Adipose tissue (tissue), 3 donors: ENCODE measurements around the gene WFDC10A. TPM values are rescaled to one million over a fixed set of nuclear protein-coding genes. Genes with fewer than 3 reads are reported as not detected.
"Not testable (repeated sequence)": the region's sequence is repeated elsewhere in the genome, so short reads cannot be mapped to it uniquely, and the experiment has no call there.

Experiments used
- H3K27ac ChIP-seq: one replicate; pipeline ENCODE4 v1.5.1; 2013; ENCODE audit warnings: low read depth, low read length
- WGBS, 3 donors: extraction: QIAGEN DNeasy Blood & Tissue Kit; methylation state at CpG; one replicate each; pipeline ENCODE4 v1.1.7; 2013; 5-methylcytosine and 5-hydroxymethylcytosine counted together
- polyA plus RNA-seq, 3 donors: library from polyadenylated mRNA; stranded (reverse); fragments of 200-250 nt; gene quantifications; one replicate each; pipeline ENCODE4 v1.2.3, GENCODE V29; 2013
- donor health status: healthy with polysubstance abuse.
- donor health status: Bipolar disorder and iron deficiency.
- donor health status: healthy.

The WFDC10A gene
- polyA plus RNA-seq, 3 donors: not detected

GRCh38 chr20:45641076-45641475 is 11.5 kb downstream of the WFDC10A start:
- H3K27ac ChIP-seq: not testable (repeated sequence)
- 92 to 98% (median 97%) methylated on average over 20 to 24 of the region's 24 CpGs for WGBS, 3 donors

DNA sequence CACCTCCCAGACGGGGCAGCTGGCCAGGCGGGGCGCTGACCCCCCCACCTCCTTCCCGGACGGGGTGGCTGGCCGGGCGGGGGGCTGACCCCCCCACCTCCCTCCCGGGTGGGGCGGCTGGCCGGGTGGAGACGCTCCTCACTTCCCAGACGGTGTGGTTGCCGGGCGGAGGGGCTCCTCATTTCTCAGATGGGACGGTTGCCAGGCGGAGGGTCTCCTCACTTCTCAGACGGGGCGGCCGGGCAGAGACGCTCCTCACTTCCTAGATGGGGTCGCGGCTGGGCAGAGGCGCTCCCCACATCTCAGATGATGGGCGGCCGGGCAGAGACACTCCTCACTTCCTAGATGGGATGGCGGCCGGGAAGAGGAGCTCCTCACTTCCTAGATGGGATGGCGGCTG is 16.3 kb downstream of the WFDC10A start:
- H3K27ac ChIP-seq: not testable (repeated sequence)
- WGBS, 3 donors: 89 to 93% (median 92%) methylated on average over 21 to 28 of the region's 28 CpGs

GRCh38 chr20:45646875-45647274 is 17.3 kb downstream of the WFDC10A start:
- 67 to 80% (median 76%) methylated on average over 3 of the region's 3 CpGs for WGBS, 3 donors
- H3K27ac ChIP-seq: no peak overlapping the region

GRCh38 chr20:45647441-45648050 is 18.0 kb downstream of the WFDC10A start:
- 76 to 83% (median 79%) methylated on average over 1 of the region's 1 CpG for WGBS, 3 donors
- no peak overlapping the region for H3K27ac ChIP-seq

DNA sequence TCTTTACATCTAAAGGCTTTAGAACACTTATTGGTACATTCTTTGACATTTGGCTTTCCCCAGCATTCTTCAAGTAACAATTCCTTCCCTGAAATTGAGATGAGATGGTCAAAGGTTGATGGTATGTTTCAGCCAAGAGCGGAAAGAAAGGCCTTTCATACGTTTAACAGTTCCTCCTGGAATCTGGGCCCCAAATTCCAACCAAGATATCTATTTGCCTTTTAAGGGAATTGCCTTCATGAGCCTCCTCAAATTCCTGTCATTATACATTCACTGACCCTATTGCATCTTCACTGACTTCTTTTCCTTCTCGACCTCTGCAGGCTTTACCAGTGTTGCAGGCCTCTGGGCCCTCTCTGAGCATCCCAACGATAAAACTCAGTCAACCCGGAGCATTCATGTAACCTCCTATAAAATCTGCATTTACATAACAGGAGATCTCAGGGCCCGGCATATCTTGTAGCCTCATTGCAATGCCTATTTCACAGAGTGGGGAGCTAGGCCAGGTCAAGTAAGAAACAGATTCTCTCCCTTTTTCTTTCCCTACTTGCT is 19.8 kb downstream of the WFDC10A start:
- H3K27ac ChIP-seq: no peak overlapping the region
- 76 to 88% (median 85%) methylated on average over 6 of the region's 6 CpGs for WGBS, 3 donors

GRCh38 chr20:45651726-45652125 is 22.2 kb downstream of the WFDC10A start:
- not testable (repeated sequence) for H3K27ac ChIP-seq
- WGBS, 3 donors: 75 to 86% (median 81%) methylated on average over 7 of the region's 7 CpGs

- not testable (repeated sequence) for H3K27ac ChIP-seq
- 76 to 83% (median 82%) methylated on average over 1 to 3 of the region's 3 CpGs for WGBS, 3 donors
Measured at GRCh38 chr20:45657038-45657437, 27.5 kb downstream of the WFDC10A start.

DNA sequence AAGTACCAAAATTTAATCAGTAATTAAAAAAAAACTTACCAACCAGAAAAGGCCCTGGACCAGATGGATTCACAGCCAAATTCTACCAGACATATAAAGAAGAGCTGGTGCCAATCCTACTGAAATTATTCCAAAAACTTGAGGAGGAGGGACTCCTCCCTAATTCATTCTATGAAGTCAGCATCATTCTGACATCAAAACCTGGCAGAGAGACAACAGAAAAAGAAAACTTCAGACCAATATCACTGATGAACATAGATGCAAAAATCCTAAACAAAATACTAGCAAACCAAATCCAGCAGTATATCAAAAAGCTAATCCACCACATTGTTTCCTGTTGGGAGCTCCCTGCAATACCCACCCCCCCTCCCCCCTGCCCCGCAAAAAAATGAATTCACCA is 40.6 kb downstream of the WFDC10A start, which contains the start of gene WFDC11:
TSS of gene WFDC11 (minus strand) at position 101 of the 400 bp plus-strand sequence. CDS start 19,639 bp downstream, outside the sequence.
- 79 to 88% (median 81%) methylated on average over 1 of the region's 1 CpG for WGBS, 3 donors

DNA sequence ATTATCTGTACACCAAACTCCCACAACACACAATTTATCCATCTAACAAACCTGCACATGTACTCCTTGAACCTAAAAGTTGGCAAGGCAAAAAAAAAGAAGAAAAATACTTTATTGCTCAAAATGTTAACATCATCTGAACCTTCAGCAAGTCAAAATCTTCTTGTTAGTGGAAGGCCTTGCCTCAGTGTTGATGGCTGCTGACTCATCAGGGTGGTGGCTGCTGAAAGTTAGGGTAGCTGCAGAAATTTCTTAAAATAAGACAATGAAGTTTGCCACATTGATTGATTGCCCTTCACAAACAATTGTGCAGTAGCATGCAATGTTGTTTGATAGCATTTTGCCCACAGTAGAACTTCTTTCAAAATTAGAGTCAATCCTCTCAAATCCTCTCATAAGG is 43.2 kb downstream of the WFDC10A start:
- no peak overlapping the region for H3K27ac ChIP-seq

More for the DNA sequence above, 40.6 kb downstream of the WFDC10A start, which contains the start of gene WFDC11:
- no peak within 1 kb of the TSS for H3K27ac ChIP-seq

- no peak overlapping the region for H3K27ac ChIP-seq
Measured at GRCh38 chr20:45679650-45680049, 50.1 kb downstream of the WFDC10A start.

Other genes with a start within 250 kb of the WFDC10A start
- gene DBNDD2, start 221.4 kb upstream of the WFDC10A start, polyA plus RNA-seq: 10 to 100 TPM; 29.0 to 48.0 (median 31.3) TPM
- gene PIGT, start 213.6 kb upstream of the WFDC10A start, polyA plus RNA-seq: 10 to 100 TPM; 45.9 to 73.5 (median 62.2) TPM
- 1 to 10 TPM; 4.3 to 9.5 (median 9.2) TPM for gene WFDC2, start 160.0 kb upstream of the WFDC10A start, polyA plus RNA-seq
- gene SPINT3, start 114.1 kb upstream of the WFDC10A start, polyA plus RNA-seq: not detected
- not detected for gene WFDC6, start 90.3 kb upstream of the WFDC10A start, polyA plus RNA-seq
- gene EPPIN, start 82.3 kb upstream of the WFDC10A start, polyA plus RNA-seq: not detected
- not detected for gene WFDC8, start 50.5 kb upstream of the WFDC10A start, polyA plus RNA-seq
- gene WFDC9, start 1.5 kb downstream of the WFDC10A start, polyA plus RNA-seq: not detected
- not detected for gene WFDC11, start 40.5 kb downstream of the WFDC10A start, polyA plus RNA-seq
- not detected for gene WFDC13, start 72.3 kb downstream of the WFDC10A start, polyA plus RNA-seq
- gene WFDC10B, start 75.3 kb downstream of the WFDC10A start, polyA plus RNA-seq: not detected
- gene SPINT4, start 92.6 kb downstream of the WFDC10A start, polyA plus RNA-seq: not detected
- 1 to 10 TPM in 1 of 3 donors, under 1 TPM in 1, not detected in 1; 0.32 to 1.0 TPM for gene WFDC3, start 162.1 kb downstream of the WFDC10A start, polyA plus RNA-seq
- gene DNTTIP1, start 162.2 kb downstream of the WFDC10A start, polyA plus RNA-seq: 10 to 100 TPM; 15.8 to 37.1 (median 24.4) TPM
- 1 to 10 TPM in 2 of 3 donors, under 1 TPM in 1; 0.55 to 3.5 (median 1.1) TPM for gene UBE2C, start 182.9 kb downstream of the WFDC10A start, polyA plus RNA-seq
- 1 to 10 TPM; 3.0 to 3.3 (median 3.0) TPM for gene TNNC2, start 197.6 kb downstream of the WFDC10A start, polyA plus RNA-seq
- gene SNX21, start 204.1 kb downstream of the WFDC10A start, polyA plus RNA-seq: 10 to 100 TPM in 2 of 3 donors, 1 to 10 TPM in 1; 9.2 to 50.9 (median 48.6) TPM
- 10 to 100 TPM; 16.6 to 28.5 (median 21.7) TPM for gene ACOT8, start 227.7 kb downstream of the WFDC10A start, polyA plus RNA-seq
- gene ZSWIM3, start 227.9 kb downstream of the WFDC10A start, polyA plus RNA-seq: 1 to 10 TPM in 2 of 3 donors, under 1 TPM in 1; 0.90 to 1.1 (median 1.0) TPM